GM19035 (cell line): ENCODE data around the gene OBP2A.
"Not testable (repeated sequence)": the region's sequence is repeated elsewhere in the genome, so short reads cannot be mapped to it uniquely, and the experiment has no call there.

ENCODE experiments used
- ATAC-seq: cut with Tn5 transposase; IDR thresholded peaks from one replicate; pipeline ENCODE4 v1.9.1; 2021; ENCODE audit not compliant: unreplicated experiment

Gene OBP2A

GRCh38 chr9:135509458-135509857 lies 36.5 kb upstream of the OBP2A start:
- ATAC-seq, result no peak

GRCh38 chr9:135512241-135512603 lies 33.7 kb upstream of the OBP2A start:
- ATAC-seq, result no peak

DNA sequence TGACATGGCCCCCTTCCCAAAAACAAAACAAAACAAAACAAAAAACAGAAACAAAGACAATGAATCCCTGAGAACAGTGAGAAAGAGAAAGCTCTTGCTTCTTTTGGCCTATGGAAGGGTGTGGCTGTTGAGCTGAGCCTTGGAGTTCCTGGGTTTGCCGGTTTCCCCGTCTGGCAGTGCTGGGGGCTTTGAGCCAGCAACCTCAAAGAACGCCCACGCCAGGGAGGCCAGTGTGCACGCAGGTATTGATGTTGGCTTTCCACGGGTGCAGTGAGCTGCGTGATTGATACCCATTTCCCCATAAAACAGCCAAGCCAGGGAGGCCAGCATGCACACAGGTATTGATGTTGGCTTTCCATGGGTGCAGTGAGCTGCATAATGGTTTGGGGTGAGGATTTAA lies 33.0 kb upstream of the OBP2A start:
- no peak for ATAC-seq

- no peak for ATAC-seq
These were observed 32.5 kb upstream of the OBP2A start for GRCh38 chr9:135513351-135513846.

DNA sequence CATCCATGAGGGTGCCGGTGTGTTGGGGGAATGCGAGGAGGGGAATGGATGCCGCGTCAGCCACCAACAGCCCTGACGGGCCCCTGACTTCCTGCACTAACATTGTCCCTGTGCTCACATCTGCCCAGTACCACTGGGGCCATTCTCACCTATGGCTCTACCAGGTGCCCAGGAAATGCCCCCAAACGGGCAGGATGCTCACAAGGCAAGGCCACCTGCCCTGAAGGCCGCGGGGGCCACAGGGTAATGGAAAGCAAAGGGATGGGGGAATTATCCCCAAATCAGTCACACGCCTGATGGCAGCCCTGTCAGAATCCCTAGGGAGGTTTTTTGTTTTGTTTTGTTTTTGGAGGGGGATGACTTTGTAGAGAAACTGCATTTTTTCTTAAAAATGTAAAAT lies 32.0 kb upstream of the OBP2A start:
- not testable (repeated sequence) for ATAC-seq

DNA sequence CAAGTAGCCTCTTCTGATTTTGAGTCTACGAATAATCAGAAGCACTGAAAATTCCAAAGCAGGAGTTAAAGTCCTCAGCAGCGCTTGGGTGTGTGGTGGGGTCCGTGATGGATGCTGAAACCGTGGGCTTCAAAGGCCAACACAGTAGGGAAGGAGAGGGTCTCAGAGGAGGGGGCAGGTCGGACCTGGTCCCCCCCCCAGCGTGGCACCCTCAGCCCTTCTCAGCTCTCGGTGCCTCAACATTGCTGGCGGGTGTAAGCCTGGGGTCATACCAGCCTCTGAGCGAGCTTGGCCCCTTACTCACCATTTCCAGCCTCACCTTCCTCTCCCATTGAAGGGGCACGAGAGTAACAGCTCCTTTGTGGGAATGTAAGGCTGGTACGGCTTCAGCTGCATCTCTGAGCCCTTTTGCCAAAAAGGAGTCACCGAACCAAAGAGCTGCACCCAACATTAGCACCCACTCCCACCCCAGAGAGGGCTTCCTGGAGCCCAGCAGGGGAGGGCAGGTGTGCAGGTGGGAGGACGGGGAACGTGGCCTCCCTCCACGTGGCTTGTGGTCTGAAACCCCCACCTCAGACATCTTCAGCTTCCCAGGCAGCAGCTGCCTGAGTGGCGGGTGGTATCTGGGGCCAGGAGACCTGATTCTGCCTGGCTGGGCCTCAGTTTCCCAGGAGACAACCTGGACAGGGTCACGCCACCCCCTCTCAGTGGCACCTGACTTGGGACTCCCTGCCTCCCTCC lies 31.4 kb upstream of the OBP2A start:
- ATAC-seq, result no peak

DNA sequence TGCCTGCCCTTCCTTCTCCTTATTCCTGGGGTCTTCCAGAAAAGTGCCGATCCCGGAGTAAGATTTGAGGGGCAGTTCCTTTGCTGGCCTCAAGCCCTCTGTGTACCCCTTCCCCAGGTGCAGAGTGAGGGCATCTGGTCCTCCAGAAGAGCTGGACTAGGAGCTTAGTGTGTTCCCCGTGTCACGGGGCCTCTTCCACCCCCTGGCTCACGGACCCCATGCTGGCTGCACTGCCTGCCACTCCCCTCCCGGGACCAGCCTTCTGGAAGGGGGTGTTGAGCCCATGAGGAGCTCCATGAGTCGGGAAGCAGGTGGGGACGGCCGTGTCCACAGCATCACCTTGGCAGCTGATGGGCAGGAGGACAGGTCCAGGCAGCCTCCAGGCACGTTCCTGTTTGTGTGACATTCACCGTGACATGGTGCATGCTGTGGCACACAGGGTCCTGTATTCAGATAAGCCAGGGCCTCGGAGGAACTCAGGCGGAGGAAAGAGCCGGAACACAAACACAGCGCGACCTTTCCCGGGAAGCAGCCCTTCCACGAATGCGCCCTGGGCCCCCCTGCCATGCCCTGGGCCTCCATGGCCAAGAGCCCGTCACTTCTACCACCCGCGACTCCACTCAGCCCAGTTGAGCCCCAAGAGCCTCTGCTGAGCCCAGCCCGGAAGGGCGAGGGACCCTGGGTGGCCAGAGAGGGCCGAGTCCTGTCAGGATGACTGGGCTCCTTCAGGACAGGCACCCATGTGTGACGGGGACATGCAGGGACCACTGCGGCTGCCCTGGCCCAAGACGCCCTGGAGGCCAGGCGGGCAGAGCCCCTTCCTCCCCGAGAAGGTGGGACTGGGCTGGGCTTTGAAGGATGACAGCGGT lies 30.6 kb upstream of the OBP2A start:
- no peak for ATAC-seq

GRCh38 chr9:135516132-135516860 lies 29.6 kb upstream of the OBP2A start:
- ATAC-seq, result no peak

DNA sequence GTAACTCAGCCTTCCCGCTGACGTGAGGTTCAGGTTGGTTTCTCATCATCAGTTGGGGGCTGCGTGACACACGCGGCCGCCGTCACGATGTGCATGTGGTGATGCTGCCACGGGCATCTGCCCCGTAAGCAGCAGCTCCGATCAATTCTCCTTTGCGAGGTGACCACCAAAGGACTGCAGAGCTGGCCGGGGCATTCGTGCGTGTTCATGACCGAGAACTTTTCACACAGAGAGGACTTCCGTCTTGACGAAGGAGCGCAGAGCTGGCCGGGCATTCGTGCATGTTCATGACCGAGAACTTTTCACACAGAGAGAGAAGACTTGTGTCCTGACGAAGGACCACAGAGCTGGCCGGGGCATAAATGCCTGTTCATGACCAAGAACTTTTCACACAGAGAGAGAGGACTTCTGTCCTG lies 28.5 kb upstream of the OBP2A start:
- ATAC-seq, result no peak

DNA sequence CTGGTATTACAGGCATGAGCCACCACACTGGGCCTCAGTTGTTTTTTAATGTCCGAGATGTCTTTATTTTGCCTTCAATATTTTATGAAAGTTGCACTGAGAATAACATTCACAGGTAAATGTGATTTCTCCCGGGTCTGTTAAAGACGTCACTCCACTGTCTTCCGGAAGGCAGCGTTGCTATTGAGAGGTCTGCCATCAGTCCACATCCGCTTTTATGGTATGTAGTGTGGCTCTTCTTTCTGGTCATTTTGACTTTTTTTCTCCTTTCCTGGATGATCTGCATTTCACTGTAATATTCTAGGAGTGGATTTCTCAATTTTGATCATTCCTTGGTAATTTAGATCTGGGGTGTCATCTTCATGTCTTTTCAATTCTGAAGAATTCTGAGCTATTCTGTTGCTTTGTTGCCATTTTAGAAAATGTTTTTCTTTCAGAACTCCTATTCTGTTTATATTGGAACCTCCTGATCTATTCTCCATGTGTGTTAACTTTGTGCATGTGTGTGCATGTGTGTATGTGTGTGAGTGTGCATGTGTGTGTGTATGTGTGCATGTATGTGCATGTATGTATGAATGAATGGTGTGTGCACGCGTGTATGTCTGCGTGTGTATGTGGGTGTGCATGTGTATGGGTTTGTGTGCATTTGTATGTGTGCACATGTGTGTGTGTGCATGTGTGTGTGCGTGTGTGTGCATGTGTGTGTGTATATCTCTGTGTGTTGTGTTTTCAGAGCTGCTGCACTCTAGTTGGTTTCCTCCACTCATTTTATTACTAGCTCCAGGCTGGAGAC lies 26.6 kb upstream of the OBP2A start:
- no peak for ATAC-seq

DNA sequence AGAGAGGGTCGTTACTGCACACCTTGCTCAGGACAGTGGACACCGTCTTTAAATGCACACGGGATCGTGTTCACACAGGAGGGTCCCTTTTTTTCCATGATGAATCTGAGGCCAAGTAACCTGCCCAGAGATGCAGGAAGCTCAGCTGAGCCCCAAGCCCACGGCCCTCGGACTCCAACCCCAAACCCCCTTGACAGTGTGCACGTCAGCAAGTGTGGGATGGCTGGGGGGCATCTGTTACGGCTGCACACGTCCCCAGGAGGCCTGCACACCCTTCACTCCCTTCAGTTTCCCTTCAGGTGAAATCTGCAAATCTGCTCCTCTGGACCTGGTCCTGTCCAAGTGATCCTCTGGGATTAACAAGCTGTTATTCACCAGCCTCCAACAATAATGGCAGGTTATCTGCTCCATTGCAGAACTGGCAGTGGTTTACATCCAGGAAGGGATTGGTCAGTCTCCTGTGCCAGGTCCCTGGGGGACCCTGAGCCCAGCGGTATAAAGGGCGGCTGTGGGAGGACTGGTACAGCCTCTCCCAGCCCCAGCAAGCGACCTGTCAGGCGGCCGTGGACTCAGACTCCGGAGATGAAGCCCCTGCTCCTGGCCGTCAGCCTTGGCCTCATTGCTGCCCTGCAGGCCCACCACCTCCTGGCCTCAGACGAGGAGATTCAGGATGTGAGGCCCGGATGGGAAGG lies 24.9 kb upstream of the OBP2A start, which contains the start of gene LCN1:
Gene LCN1, plus strand, starts transcription at position 525 of the 692 bp plus-strand sequence. Its CDS starts 58 bp downstream, at position 583.
- ATAC-seq, result no peak

GRCh38 chr9:135521608-135522095 lies 24.3 kb upstream of the OBP2A start:
- no peak for ATAC-seq

DNA sequence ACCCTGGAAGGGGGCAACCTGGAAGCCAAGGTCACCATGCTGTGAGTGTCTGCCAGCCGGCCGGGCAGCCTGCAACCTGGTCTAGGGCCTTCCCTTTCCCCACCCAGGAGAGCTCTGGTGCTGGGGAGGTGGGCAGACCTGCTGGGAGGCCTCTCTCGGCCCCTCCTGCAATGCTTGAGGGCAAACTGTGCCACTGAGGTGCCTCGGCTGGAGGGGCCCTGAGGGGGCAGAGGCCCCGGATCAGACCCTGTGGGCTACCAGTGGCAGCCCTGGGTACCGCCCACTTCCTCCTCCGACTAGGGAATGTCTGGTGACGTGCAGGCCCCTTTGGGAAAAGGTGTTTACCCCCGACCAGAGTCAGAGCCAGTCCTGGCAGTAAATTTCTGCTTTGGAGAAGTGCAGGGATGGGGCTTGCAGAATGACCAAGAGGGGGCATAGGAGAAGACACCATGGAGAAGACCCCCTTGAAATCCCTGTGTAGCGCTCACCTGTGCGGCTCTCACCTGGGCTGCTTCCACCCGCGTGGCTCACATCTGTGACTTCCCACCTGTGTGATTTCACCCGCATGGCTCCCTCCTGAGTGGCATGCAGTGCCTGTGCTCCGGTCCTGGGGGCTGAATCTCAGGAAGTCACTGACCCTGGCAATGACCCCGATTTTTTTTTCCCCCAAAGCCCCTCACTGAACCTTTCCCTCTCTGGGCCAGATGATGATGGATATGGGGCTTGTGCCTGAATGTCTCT lies 23.6 kb upstream of the OBP2A start:
- no peak for ATAC-seq

- ATAC-seq, result no peak
These were observed 23.0 kb upstream of the OBP2A start for GRCh38 chr9:135522931-135523330.

GRCh38 chr9:135523521-135524129 lies 22.3 kb upstream of the OBP2A start:
- ATAC-seq, result no peak

DNA sequence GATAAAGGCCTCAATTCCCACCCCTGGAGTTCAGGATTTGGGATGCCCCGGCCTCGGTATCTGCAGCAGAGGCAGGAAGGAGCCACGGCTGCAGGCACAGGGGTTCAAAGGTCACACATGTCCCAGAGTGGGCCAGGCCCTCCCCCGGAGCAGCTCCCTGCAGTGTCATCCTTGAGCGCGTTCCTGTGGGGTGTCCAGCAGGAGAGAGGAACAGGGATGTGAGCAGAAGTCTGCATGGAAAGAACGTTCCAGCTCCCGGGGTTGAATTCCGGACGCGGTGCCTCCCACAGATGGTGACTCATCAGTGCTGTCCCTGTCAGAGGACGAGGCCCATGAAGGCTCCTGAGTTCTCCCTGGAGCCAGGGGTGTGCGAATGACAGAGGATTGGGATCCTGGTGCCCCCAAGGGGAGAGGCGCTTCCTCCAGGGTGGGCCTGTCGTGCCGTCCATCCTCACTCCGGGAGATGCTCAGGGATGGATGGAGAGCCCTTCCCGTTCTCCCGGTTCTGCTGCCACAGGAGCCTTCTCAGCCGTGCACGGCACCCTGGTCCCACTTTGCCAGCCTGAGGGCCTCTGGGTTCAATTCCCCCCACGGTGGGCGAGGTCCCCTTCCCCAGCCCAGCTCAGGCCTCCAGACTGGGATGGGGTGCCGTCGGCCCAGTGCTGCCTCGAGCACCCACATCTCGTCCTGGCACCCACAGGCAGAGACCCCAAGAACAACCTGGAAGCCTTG lies 21.6 kb upstream of the OBP2A start:
- no peak for ATAC-seq

DNA sequence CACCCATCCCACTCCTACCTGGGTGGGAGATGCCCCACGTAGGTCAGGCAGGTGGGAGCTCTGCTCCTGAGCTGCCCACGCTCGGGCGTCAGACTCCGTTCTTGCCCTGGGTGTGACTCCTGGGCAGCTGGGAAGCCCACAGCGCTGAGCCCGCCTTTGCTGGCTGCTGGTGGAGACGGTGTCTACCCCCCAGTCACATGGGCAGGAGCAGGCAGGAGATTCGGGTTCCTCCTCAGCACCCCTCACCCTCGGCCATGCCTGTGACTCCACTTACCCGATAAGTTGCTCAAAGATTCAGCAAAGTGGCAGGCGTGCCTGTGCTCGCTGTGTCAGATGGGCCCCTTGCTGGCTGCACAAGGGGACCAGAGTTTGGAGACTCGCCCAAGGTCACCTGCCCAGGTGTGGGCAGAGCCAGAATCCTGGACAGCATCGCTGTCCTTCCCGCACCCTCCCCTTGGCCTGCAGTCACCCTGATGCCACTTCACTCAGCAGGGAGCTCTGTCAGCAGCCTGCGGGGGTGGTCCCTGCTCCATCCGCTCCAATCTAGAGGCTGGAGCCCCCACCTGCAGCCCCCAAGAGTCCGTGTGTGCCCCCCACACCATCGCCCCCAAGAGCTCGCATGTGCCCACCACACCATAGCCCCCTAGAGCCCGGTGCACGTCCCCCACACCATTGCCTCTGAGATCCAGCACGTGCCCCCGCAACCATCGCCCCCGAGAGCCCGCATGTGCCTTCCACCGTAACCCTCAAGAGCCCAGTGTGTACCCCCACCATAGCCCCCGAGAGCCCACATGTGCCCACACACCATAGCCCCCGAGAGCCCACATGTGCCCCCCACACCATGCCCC lies 20.5 kb upstream of the OBP2A start:
- no peak for ATAC-seq
